ENCODE data around the gene SYNPO2L.

- TF ChIP-seq SP1 (IDR thresholded peaks at IDR 0.05) (no peak), JUND (IDR thresholded peaks at IDR 0.05) (no peak), CTCF (IDR thresholded peaks at IDR 0.05; ENCODE audit: low read depth, low read length, missing input control) (no peak), REST (IDR thresholded peaks at IDR 0.05) (no peak), EGR1 (IDR thresholded peaks at IDR 0.05; ENCODE audit: low read depth in 2 of 2) (no peak), RXRA (IDR thresholded peaks at IDR 0.05) (no peak), HNF4A (conservative IDR thresholded peaks at IDR 0.05) (no peak), MAX (IDR thresholded peaks at IDR 0.05) (no peak), GABPA (IDR thresholded peaks at IDR 0.05 in 1 of 2, conservative IDR thresholded peaks at IDR 0.05 in 1 of 2) (no peak), ATF3 (IDR thresholded peaks at IDR 0.05) (no peak), HNF4G (IDR thresholded peaks at IDR 0.05) (no peak)
Observed at GRCh38 chr10:73623056-73623455, 32.8 kb downstream of the SYNPO2L start.

All from liver (tissue), 3 donors.